Measurements from ENCODE around the gene NFIX.

- TF ChIP-seq CTCF (IDR thresholded peaks at IDR 0.05) (no peak), POLR2A (IDR thresholded peaks at IDR 0.05) (no peak)
Measured at GRCh38 chr19:13044231-13044836, 49.1 kb downstream of the NFIX start.
